ENCODE results near the gene TACC2. TPM values are rescaled to one million over a fixed set of nuclear protein-coding genes. Genes with fewer than 3 reads are reported as not detected.
A peak's percentile ranks its signal among the peaks of the same experiment; 100 is the strongest.

Gene TACC2
- total RNA-seq, 1 donor from 2014 or later = 37.6 TPM

GRCh38 chr10:122121059-122121458, 132.1 kb downstream of the TACC2 start:
- no peaks in the 10 kb centered on the region for H3K9me3 ChIP-seq (ENCODE audit: control insufficient read depth in 3 of 3, low read length in 3 of 3)
- H3K4me3 ChIP-seq (ENCODE audit: low read length in 3 of 3) = no peak overlapping the region
- H3K9ac ChIP-seq (ENCODE audit: low read depth in 1 of 3, low read length in 3 of 3) = no peak overlapping the region
- peaks cover 13 to 16% (median 14%) of the 10 kb centered on the region in 3 donors for H3K36me3 ChIP-seq (ENCODE audit: control insufficient read depth in 3 of 3, insufficient read depth in 3 of 3, low read length in 3 of 3)
- peaks cover 14 to 49% (median 27%) of the 10 kb centered on the region in 3 donors for H3K4me1 ChIP-seq (ENCODE audit: control insufficient read depth in 3 of 3, insufficient read depth in 3 of 3, low read length in 3 of 3)
- H3K27me3 ChIP-seq (ENCODE audit: control insufficient read depth in 3 of 3, insufficient read depth in 3 of 3, low read length in 3 of 3) = no peaks in the 10 kb centered on the region
- no peak overlapping the region for H3K27ac ChIP-seq (ENCODE audit: low read depth, low read length)

DNA sequence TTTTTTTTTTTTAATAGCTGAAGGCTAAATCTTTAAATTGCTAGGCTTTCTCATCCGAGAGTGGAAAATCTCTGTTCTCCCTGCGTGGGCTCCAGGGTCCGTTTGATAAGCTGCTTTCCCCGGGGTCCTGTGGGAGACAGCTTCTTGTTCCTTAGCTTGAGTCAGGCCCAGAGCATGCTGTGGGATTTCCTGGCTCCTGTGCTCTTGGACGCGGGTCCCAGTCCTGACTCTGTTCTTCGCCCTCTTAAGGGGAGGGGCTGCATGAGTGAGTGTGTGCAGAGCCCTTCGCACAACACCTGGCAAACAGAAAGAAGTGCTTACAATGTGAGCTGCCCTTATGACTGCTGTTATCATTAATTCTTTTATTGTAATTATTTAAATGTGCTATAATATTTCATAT, 133.5 kb downstream of the TACC2 start:
- Histone ChIP-seq H3K27ac (ENCODE audit: low read depth, low read length) (no peak overlapping the region), H3K4me3 (ENCODE audit: low read length in 3 of 3) (no peak overlapping the region), H3K4me1 (ENCODE audit: control insufficient read depth in 3 of 3, insufficient read depth in 3 of 3, low read length in 3 of 3) (peaks cover 15 to 48% (median 25%) of the 10 kb centered on the region in 3 donors), H3K27me3 (ENCODE audit: control insufficient read depth in 3 of 3, insufficient read depth in 3 of 3, low read length in 3 of 3) (no peaks in the 10 kb centered on the region), H3K9me3 (ENCODE audit: control insufficient read depth in 3 of 3, low read length in 3 of 3) (no peaks in the 10 kb centered on the region), H3K36me3 (ENCODE audit: control insufficient read depth in 3 of 3, insufficient read depth in 3 of 3, low read length in 3 of 3) (peaks cover 13 to 16% (median 14%) of the 10 kb centered on the region in 3 donors), H3K9ac (ENCODE audit: low read depth in 1 of 3, low read length in 3 of 3) (no peak overlapping the region)

DNA sequence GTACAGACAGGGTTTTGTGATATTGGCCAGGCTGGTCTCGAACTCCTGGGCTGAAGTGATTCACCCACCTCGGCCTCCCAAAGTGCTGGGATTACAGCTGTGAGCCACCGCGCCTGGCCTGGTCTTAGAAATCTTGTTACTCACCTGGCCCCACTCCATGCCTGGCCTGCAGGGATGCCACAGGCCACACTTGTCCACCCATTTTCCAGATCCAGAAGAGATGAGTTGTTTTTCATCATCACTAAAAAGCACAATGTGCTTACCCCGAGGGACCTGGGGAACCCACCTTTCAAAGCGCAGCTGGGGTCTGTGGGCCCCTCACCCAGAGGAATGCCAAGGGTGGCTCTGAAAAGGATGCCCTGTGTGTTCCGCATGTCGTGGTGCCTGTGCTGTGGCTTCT, 134.2 kb downstream of the TACC2 start:
- H3K27ac ChIP-seq (ENCODE audit: low read depth, low read length) = no peak overlapping the region
- no peak overlapping the region for H3K9ac ChIP-seq (ENCODE audit: low read depth in 1 of 3, low read length in 3 of 3)
- H3K27me3 ChIP-seq (ENCODE audit: control insufficient read depth in 3 of 3, insufficient read depth in 3 of 3, low read length in 3 of 3) = no peaks in the 10 kb centered on the region
- H3K4me3 ChIP-seq (ENCODE audit: low read length in 3 of 3) = no peak overlapping the region
- no peaks in the 10 kb centered on the region for H3K9me3 ChIP-seq (ENCODE audit: control insufficient read depth in 3 of 3, low read length in 3 of 3)
- peaks cover 22 to 48% (median 26%) of the 10 kb centered on the region in 3 donors for H3K4me1 ChIP-seq (ENCODE audit: control insufficient read depth in 3 of 3, insufficient read depth in 3 of 3, low read length in 3 of 3)
- peaks cover 13 to 16% (median 14%) of the 10 kb centered on the region in 3 donors for H3K36me3 ChIP-seq (ENCODE audit: control insufficient read depth in 3 of 3, insufficient read depth in 3 of 3, low read length in 3 of 3)

GRCh38 chr10:122124342-122124741, 135.4 kb downstream of the TACC2 start:
- H3K27me3 ChIP-seq (ENCODE audit: control insufficient read depth in 3 of 3, insufficient read depth in 3 of 3, low read length in 3 of 3) = no peaks in the 10 kb centered on the region
- H3K9ac ChIP-seq (ENCODE audit: low read depth in 1 of 3, low read length in 3 of 3) = no peak overlapping the region
- no peak overlapping the region for H3K4me3 ChIP-seq (ENCODE audit: low read length in 3 of 3)
- peaks cover 22 to 43% (median 23%) of the 10 kb centered on the region in 3 donors for H3K4me1 ChIP-seq (ENCODE audit: control insufficient read depth in 3 of 3, insufficient read depth in 3 of 3, low read length in 3 of 3)
- no peaks in the 10 kb centered on the region for H3K9me3 ChIP-seq (ENCODE audit: control insufficient read depth in 3 of 3, low read length in 3 of 3)
- H3K27ac ChIP-seq (ENCODE audit: low read depth, low read length) = no peak overlapping the region
- peaks cover 11 to 16% (median 14%) of the 10 kb centered on the region in 3 donors for H3K36me3 ChIP-seq (ENCODE audit: control insufficient read depth in 3 of 3, insufficient read depth in 3 of 3, low read length in 3 of 3)

- peaks cover 9 to 19% (median 13%) of the 10 kb centered on the region in 3 donors for H3K36me3 ChIP-seq (ENCODE audit: control insufficient read depth in 3 of 3, insufficient read depth in 3 of 3, low read length in 3 of 3)
- no peak overlapping the region for H3K27ac ChIP-seq (ENCODE audit: low read depth, low read length)
- no peak overlapping the region for H3K4me3 ChIP-seq (ENCODE audit: low read length in 3 of 3)
- peaks cover 22 to 44% (median 27%) of the 10 kb centered on the region in 3 donors for H3K4me1 ChIP-seq (ENCODE audit: control insufficient read depth in 3 of 3, insufficient read depth in 3 of 3, low read length in 3 of 3)
- no peaks in the 10 kb centered on the region for H3K27me3 ChIP-seq (ENCODE audit: control insufficient read depth in 3 of 3, insufficient read depth in 3 of 3, low read length in 3 of 3)
- no peaks in the 10 kb centered on the region for H3K9me3 ChIP-seq (ENCODE audit: control insufficient read depth in 3 of 3, low read length in 3 of 3)
- no peak overlapping the region for H3K9ac ChIP-seq (ENCODE audit: low read depth in 1 of 3, low read length in 3 of 3)
Observed at GRCh38 chr10:122124808-122125207, 135.8 kb downstream of the TACC2 start.

DNA sequence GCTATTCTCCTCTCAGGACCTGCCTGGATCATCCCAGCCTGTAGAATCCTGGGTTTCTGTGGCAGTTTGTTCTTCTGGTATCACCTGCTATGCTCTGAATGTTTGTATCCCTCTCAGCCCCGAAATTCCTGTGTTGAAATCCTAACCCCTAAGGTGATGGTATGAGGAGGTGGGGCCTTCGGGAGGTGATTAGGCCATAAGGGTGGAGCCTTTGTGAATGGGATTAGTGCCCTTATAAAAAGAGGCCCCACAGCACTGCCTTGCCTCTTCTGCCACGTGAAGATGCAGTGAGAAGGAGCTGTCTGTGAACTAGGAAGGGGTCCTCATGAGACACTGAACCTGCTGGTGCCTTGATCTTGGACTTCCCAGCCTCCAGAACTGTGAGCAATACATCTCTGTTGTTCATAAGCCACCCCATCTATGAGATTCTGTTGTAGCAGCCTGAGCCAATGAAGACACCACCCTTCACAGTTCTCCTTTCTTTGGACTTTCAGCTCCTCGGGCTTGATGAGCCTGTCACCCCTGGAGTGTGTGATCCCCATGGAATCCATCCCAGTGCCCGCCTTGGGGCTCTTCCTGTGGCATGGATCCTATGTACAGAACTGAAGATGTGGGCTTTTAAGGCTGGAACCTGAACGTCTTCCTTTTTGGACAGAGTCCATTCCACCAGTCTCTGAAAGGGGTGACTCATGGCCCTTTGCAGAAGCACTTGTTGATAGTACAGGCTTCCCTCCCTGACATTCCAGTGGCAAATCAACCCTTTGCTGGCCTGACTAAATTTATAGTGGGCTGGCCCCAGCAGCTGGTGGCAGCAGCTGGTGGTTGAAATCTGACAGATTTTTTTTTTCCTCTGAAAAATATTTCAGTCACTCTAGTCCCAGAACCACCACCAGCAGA, 138.0 kb downstream of the TACC2 start:
- Histone ChIP-seq H3K4me3 (ENCODE audit: low read length in 3 of 3) (no peak overlapping the region), H3K27me3 (ENCODE audit: control insufficient read depth in 3 of 3, insufficient read depth in 3 of 3, low read length in 3 of 3) (no peaks in the 10 kb centered on the region), H3K27ac (ENCODE audit: low read depth, low read length) (peak overlapping the region; percentile 92), H3K9me3 (ENCODE audit: control insufficient read depth in 3 of 3, low read length in 3 of 3) (no peaks in the 10 kb centered on the region), H3K4me1 (ENCODE audit: control insufficient read depth in 3 of 3, insufficient read depth in 3 of 3, low read length in 3 of 3) (peaks cover 24 to 52% (median 44%) of the 10 kb centered on the region in 3 donors), H3K9ac (ENCODE audit: low read depth in 1 of 3, low read length in 3 of 3) (peak overlapping the region in 2 of 3 donors; percentile 43 to 68), H3K36me3 (ENCODE audit: control insufficient read depth in 3 of 3, insufficient read depth in 3 of 3, low read length in 3 of 3) (peaks cover 0 to 6% (median 0%) of the 10 kb centered on the region in 3 donors)

DNA sequence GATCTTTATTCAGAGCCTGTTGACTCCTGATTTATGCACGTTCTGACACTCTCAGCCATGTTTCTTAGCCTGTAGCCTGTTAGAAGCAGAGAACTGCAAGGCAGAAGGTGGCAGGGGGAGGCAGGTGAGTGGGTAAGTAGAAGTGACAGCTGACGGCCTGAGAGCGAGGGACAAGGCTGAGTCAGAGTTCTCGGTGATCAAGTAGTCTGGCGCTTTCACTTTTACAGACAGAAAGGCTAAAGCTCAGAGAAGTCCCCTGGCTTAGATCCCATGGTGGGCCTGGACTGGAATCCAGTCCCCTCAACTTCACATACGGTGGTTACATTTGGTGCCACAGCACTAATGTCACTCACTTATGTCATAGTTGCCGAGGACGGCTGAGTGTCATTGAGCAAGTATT, 139.0 kb downstream of the TACC2 start:
- Histone ChIP-seq H3K4me1 (ENCODE audit: control insufficient read depth in 3 of 3, insufficient read depth in 3 of 3, low read length in 3 of 3) (peaks cover 24 to 53% (median 46%) of the 10 kb centered on the region in 3 donors), H3K36me3 (ENCODE audit: control insufficient read depth in 3 of 3, insufficient read depth in 3 of 3, low read length in 3 of 3) (peaks cover under 1 to 6% (median 3%) of the 10 kb centered on the region in 3 donors), H3K9ac (ENCODE audit: low read depth in 1 of 3, low read length in 3 of 3) (peak overlapping the region; percentile 36 to 68 (median 43)), H3K4me3 (ENCODE audit: low read length in 3 of 3) (peak overlapping the region; percentile 52 to 64 (median 53)), H3K27ac (ENCODE audit: low read depth, low read length) (peak overlapping the region; percentile 92), H3K9me3 (ENCODE audit: control insufficient read depth in 3 of 3, low read length in 3 of 3) (no peaks in the 10 kb centered on the region), H3K27me3 (ENCODE audit: control insufficient read depth in 3 of 3, insufficient read depth in 3 of 3, low read length in 3 of 3) (no peaks in the 10 kb centered on the region)

GRCh38 chr10:122128357-122128756, 139.4 kb downstream of the TACC2 start:
- Histone ChIP-seq H3K36me3 (ENCODE audit: control insufficient read depth in 3 of 3, insufficient read depth in 3 of 3, low read length in 3 of 3) (peaks cover 5 to 10% (median 7%) of the 10 kb centered on the region in 3 donors), H3K4me1 (ENCODE audit: control insufficient read depth in 3 of 3, insufficient read depth in 3 of 3, low read length in 3 of 3) (peaks cover 24 to 52% (median 48%) of the 10 kb centered on the region in 3 donors), H3K27ac (ENCODE audit: low read depth, low read length) (peak overlapping the region; percentile 92), H3K4me3 (ENCODE audit: low read length in 3 of 3) (peak overlapping the region in 2 of 3 donors; percentile 53 to 64), H3K9ac (ENCODE audit: low read depth in 1 of 3, low read length in 3 of 3) (peak overlapping the region in 2 of 3 donors; percentile 43 to 68), H3K27me3 (ENCODE audit: control insufficient read depth in 3 of 3, insufficient read depth in 3 of 3, low read length in 3 of 3) (no peaks in the 10 kb centered on the region), H3K9me3 (ENCODE audit: control insufficient read depth in 3 of 3, low read length in 3 of 3) (no peaks in the 10 kb centered on the region)

GRCh38 chr10:122130474-122131110, 141.6 kb downstream of the TACC2 start:
- Histone ChIP-seq H3K4me1 (ENCODE audit: control insufficient read depth in 3 of 3, insufficient read depth in 3 of 3, low read length in 3 of 3) (peaks cover 24 to 50% (median 46%) of the 10 kb centered on the region in 3 donors), H3K27ac (ENCODE audit: low read depth, low read length) (no peak overlapping the region), H3K9ac (ENCODE audit: low read depth in 1 of 3, low read length in 3 of 3) (no peak overlapping the region), H3K4me3 (ENCODE audit: low read length in 3 of 3) (no peak overlapping the region), H3K9me3 (ENCODE audit: control insufficient read depth in 3 of 3, low read length in 3 of 3) (no peaks in the 10 kb centered on the region), H3K27me3 (ENCODE audit: control insufficient read depth in 3 of 3, insufficient read depth in 3 of 3, low read length in 3 of 3) (no peaks in the 10 kb centered on the region), H3K36me3 (ENCODE audit: control insufficient read depth in 3 of 3, insufficient read depth in 3 of 3, low read length in 3 of 3) (peaks cover 23 to 26% (median 25%) of the 10 kb centered on the region in 3 donors)
